Middle frontal gyrus (tissue), 1 donor: ENCODE data around the gene ITPR1.

Source experiments
- DNase-seq: peaks from one replicate; pipeline ENCODE4 v3.0.0-alpha.2; 2015; ENCODE audit warnings: low spot score; ENCODE audit errors: extremely low spot score

ITPR1 gene

GRCh38 chr3:4822568-4822967 lies 329.4 kb downstream of the ITPR1 start:
- DNase-seq = no peak

GRCh38 chr3:4823385-4823784 lies 330.2 kb downstream of the ITPR1 start:
- DNase-seq = no peak

GRCh38 chr3:4823986-4824925 lies 331.1 kb downstream of the ITPR1 start:
- no peak for DNase-seq

- no peak for DNase-seq
These were observed 331.8 kb downstream of the ITPR1 start for GRCh38 chr3:4824926-4825325.

- DNase-seq = no peak
These were observed 332.5 kb downstream of the ITPR1 start for GRCh38 chr3:4825436-4826236.

GRCh38 chr3:4826237-4827100 lies 333.3 kb downstream of the ITPR1 start:
- no peak for DNase-seq

GRCh38 chr3:4827767-4828166 lies 334.6 kb downstream of the ITPR1 start:
- no peak for DNase-seq

GRCh38 chr3:4828279-4829030 lies 335.3 kb downstream of the ITPR1 start:
- DNase-seq = no peak

- no peak for DNase-seq
These were observed 335.9 kb downstream of the ITPR1 start for GRCh38 chr3:4829031-4829394.

- DNase-seq = no peak
These were observed 337.4 kb downstream of the ITPR1 start for GRCh38 chr3:4830586-4830914.

- no peak for DNase-seq
These were observed 338.4 kb downstream of the ITPR1 start for GRCh38 chr3:4831580-4831950.

GRCh38 chr3:4833471-4833870 lies 340.3 kb downstream of the ITPR1 start:
- no peak for DNase-seq

- no peak for DNase-seq
These were observed 341.3 kb downstream of the ITPR1 start for GRCh38 chr3:4834403-4834866.

GRCh38 chr3:4835616-4836043 lies 342.5 kb downstream of the ITPR1 start:
- DNase-seq = no peak

- DNase-seq = no peak
These were observed 343.4 kb downstream of the ITPR1 start for GRCh38 chr3:4836516-4836915.

GRCh38 chr3:4837374-4837930 lies 344.3 kb downstream of the ITPR1 start:
- DNase-seq = no peak

- no peak for DNase-seq
These were observed 345.5 kb downstream of the ITPR1 start for GRCh38 chr3:4838621-4839022.

- no peak for DNase-seq
These were observed 346.1 kb downstream of the ITPR1 start for GRCh38 chr3:4839278-4839677.

- DNase-seq = no peak
These were observed 348.1 kb downstream of the ITPR1 start for GRCh38 chr3:4841225-4841624.

- DNase-seq = no peak
These were observed 348.8 kb downstream of the ITPR1 start for GRCh38 chr3:4841776-4842440.
